HEK293 (cell line): Measurements from ENCODE around the gene INTS6.

Experiments
- CTCF ChIA-PET: fragments of 350-600 bp; formaldehyde crosslinking; extraction: SDS; loops from one replicate; lab custom pipeline; 2021; ENCODE audit warnings: antibody characterized with exemption; lab: Yijun Ruan, JAX
- POLR2A ChIA-PET: fragments of 300-600 bp; formaldehyde crosslinking; extraction: SDS; loops from one replicate; lab custom pipeline; 2020; ENCODE audit warnings: antibody characterized with exemption, inconsistent platforms; lab: Yijun Ruan, JAX
- H3K27ac ChIP-seq: fragments of 200-500 bp; sonication (Bioruptor generic); 2 replicates; pipeline ENCODE4 v1.5.1; 2014; ENCODE audit warnings: low read depth, low read length, control low read depth, inconsistent platforms; ENCODE audit errors: extremely low read depth
- H3K36me3 ChIP-seq, 2 experiments: fragments of 200-500 bp in 1 of 2; sonication (Bioruptor generic) in 1 of 2; 1 replicate in 1 of 2; 2 replicates in 1 of 2; pipeline ENCODE4 v1.5.1; 2014 to 2017; ENCODE audit warnings: inconsistent platforms in 2 of 2, low read length in 2 of 2; ENCODE audit not compliant: control insufficient read depth in 2 of 2, insufficient read depth in 1 of 2
- H3K4me1 ChIP-seq: fragments of 200-500 bp; sonication (Bioruptor generic); 2 replicates; pipeline ENCODE4 v1.5.1; 2014; ENCODE audit warnings: mild to moderate bottlenecking, low read length, inconsistent platforms; ENCODE audit not compliant: control insufficient read depth, insufficient read depth
- H3K4me3 ChIP-seq: 2 replicates; pipeline ENCODE4 v1.5.1; 2011; ENCODE audit warnings: low read depth, mild to moderate bottlenecking, control low read depth, low read length, moderate library complexity
- H3K9me3 ChIP-seq: fragments of 200-500 bp; sonication (Bioruptor generic); 2 replicates; pipeline ENCODE4 v1.5.1; 2014; ENCODE audit warnings: low read depth, low read length, inconsistent platforms; ENCODE audit not compliant: control insufficient read depth, insufficient read depth
- AEBP2 ChIP-seq: fragments of 450-650 bp; formaldehyde crosslinking; IDR thresholded peaks from 2 replicates; pipeline ENCODE4 v1.5.1; 2016; ENCODE audit warnings: missing biosample characterization, missing genetic modification characterization, borderline replicate concordance
- ATF2 ChIP-seq: fragments of 450-650 bp; formaldehyde crosslinking; IDR thresholded peaks from 2 replicates; pipeline ENCODE4 v1.5.1; 2016; ENCODE audit warnings: missing biosample characterization, missing genetic modification characterization, low read depth
- EGR2 ChIP-seq: fragments of 450-650 bp; formaldehyde crosslinking; IDR thresholded peaks from 2 replicates; pipeline ENCODE4 v1.5.1; 2016; ENCODE audit warnings: low read depth, missing biosample characterization, missing genetic modification characterization
- GFI1B ChIP-seq: fragments of 450-650 bp; formaldehyde crosslinking; IDR thresholded peaks from 2 replicates; pipeline ENCODE4 v1.5.1; 2016; ENCODE audit warnings: missing biosample characterization, missing genetic modification characterization
- ZBTB17 ChIP-seq: fragments of 450-650 bp; formaldehyde crosslinking; IDR thresholded peaks from 2 replicates; pipeline ENCODE4 v1.5.1; 2016; ENCODE audit warnings: missing biosample characterization, missing genetic modification characterization
- ZBTB8A ChIP-seq: fragments of 450-650 bp; formaldehyde crosslinking; IDR thresholded peaks from 2 replicates; pipeline ENCODE4 v1.5.1; 2016; ENCODE audit warnings: missing biosample characterization, missing genetic modification characterization
- ZEB2 ChIP-seq: fragments of 450-650 bp; formaldehyde crosslinking; IDR thresholded peaks from 2 replicates; pipeline ENCODE4 v1.5.1; 2016; ENCODE audit warnings: missing biosample characterization, missing genetic modification characterization
- ZFP3 ChIP-seq: fragments of 450-650 bp; formaldehyde crosslinking; IDR thresholded peaks from 2 replicates; pipeline ENCODE4 v1.5.1; 2016; ENCODE audit warnings: low read depth, missing biosample characterization, missing genetic modification characterization
- ZFP37 ChIP-seq: fragments of 450-650 bp; formaldehyde crosslinking; IDR thresholded peaks from 2 replicates; pipeline ENCODE4 v1.5.1; 2016; ENCODE audit warnings: missing biosample characterization, missing genetic modification characterization
- ZNF112 ChIP-seq: fragments of 450-650 bp; formaldehyde crosslinking; IDR thresholded peaks from 2 replicates; pipeline ENCODE4 v1.5.0; 2017; ENCODE audit warnings: missing biosample characterization, missing genetic modification characterization
- ZNF140 ChIP-seq: fragments of 450-650 bp; formaldehyde crosslinking; IDR thresholded peaks from 2 replicates; pipeline ENCODE4 v1.5.1; 2016; ENCODE audit warnings: missing biosample characterization, missing genetic modification characterization
- ZNF146 ChIP-seq: fragments of 450-650 bp; formaldehyde crosslinking; IDR thresholded peaks from 2 replicates; pipeline ENCODE4 v1.5.1; 2016; ENCODE audit warnings: missing biosample characterization, missing genetic modification characterization
- ZNF214 ChIP-seq: fragments of 450-650 bp; formaldehyde crosslinking; IDR thresholded peaks from 2 replicates; pipeline ENCODE4 v1.5.1; 2017; ENCODE audit warnings: missing biosample characterization, mild to moderate bottlenecking, missing genetic modification characterization, borderline replicate concordance
- ZNF280D ChIP-seq: fragments of 450-650 bp; formaldehyde crosslinking; IDR thresholded peaks from 2 replicates; pipeline ENCODE4 v1.5.1; 2016; ENCODE audit warnings: missing biosample characterization, missing genetic modification characterization
- ZNF302 ChIP-seq: fragments of 450-650 bp; formaldehyde crosslinking; IDR thresholded peaks from 2 replicates; pipeline ENCODE4 v1.5.1; 2016; ENCODE audit warnings: missing biosample characterization, missing genetic modification characterization, low read depth
- ZNF335 ChIP-seq: fragments of 450-650 bp; formaldehyde crosslinking; conservative IDR thresholded peaks from 2 replicates; pipeline ENCODE4 v1.5.1; 2016; ENCODE audit warnings: missing biosample characterization, missing genetic modification characterization
- ZNF341 ChIP-seq: fragments of 450-650 bp; formaldehyde crosslinking; IDR thresholded peaks from 2 replicates; pipeline ENCODE4; 2016; ENCODE audit warnings: low read depth, missing biosample characterization, missing genetic modification characterization
- ZNF362 ChIP-seq: fragments of 450-650 bp; formaldehyde crosslinking; IDR thresholded peaks from 2 replicates; pipeline ENCODE4 v1.5.1; 2016; ENCODE audit warnings: missing biosample characterization, missing genetic modification characterization
- ZNF404 ChIP-seq: fragments of 450-650 bp; formaldehyde crosslinking; IDR thresholded peaks from 2 replicates; pipeline ENCODE4 v1.5.1; 2017; ENCODE audit warnings: missing biosample characterization, missing genetic modification characterization
- ZNF426 ChIP-seq: fragments of 450-650 bp; formaldehyde crosslinking; IDR thresholded peaks from 2 replicates; pipeline ENCODE4 v1.5.1; 2017; ENCODE audit warnings: missing biosample characterization, missing genetic modification characterization, mild to moderate bottlenecking, inconsistent platforms, moderate library complexity
- ZNF548 ChIP-seq: fragments of 450-650 bp; formaldehyde crosslinking; IDR thresholded peaks from 2 replicates; pipeline ENCODE4 v1.5.1; 2016; ENCODE audit warnings: missing biosample characterization, missing genetic modification characterization
- ZNF558 ChIP-seq: fragments of 450-650 bp; formaldehyde crosslinking; IDR thresholded peaks from 2 replicates; pipeline ENCODE4 v1.5.1; 2016; ENCODE audit warnings: missing biosample characterization, missing genetic modification characterization
- ZNF610 ChIP-seq: fragments of 450-650 bp; formaldehyde crosslinking; IDR thresholded peaks from 2 replicates; pipeline ENCODE4 v1.5.1; 2016; ENCODE audit warnings: missing biosample characterization, missing genetic modification characterization, borderline replicate concordance
- ZNF621 ChIP-seq: fragments of 450-650 bp; formaldehyde crosslinking; IDR thresholded peaks from 2 replicates; pipeline ENCODE4 v1.5.1; 2017; ENCODE audit warnings: missing biosample characterization, missing genetic modification characterization
- ZNF626 ChIP-seq: fragments of 450-650 bp; sonication (Bioruptor Pico); formaldehyde crosslinking; IDR thresholded peaks from 2 replicates; pipeline ENCODE4 v1.5.1; 2018; ENCODE audit warnings: missing biosample characterization, missing genetic modification characterization, inconsistent platforms
- ZNF629 ChIP-seq: fragments of 450-650 bp; formaldehyde crosslinking; IDR thresholded peaks from 2 replicates; pipeline ENCODE4 v1.5.1; 2017; ENCODE audit warnings: missing biosample characterization, missing genetic modification characterization
- ZNF701 ChIP-seq: fragments of 450-650 bp; formaldehyde crosslinking; IDR thresholded peaks from 2 replicates; pipeline ENCODE4 v1.5.1; 2016; ENCODE audit warnings: missing biosample characterization, missing genetic modification characterization
- ZNF76 ChIP-seq: fragments of 450-650 bp; formaldehyde crosslinking; IDR thresholded peaks from 2 replicates; pipeline ENCODE4; 2016; ENCODE audit warnings: low read depth, missing biosample characterization, missing genetic modification characterization, borderline replicate concordance
- ZNF777 ChIP-seq: fragments of 450-650 bp; formaldehyde crosslinking; IDR thresholded peaks from 2 replicates; pipeline ENCODE4 v1.5.1; 2017; ENCODE audit warnings: missing biosample characterization, missing genetic modification characterization, borderline replicate concordance

Gene INTS6

GRCh38 chr13:51324714-51325420 lies 128.0 kb downstream of the INTS6 start:
- TF ChIP-seq ZNF610 (tag by site-specific recombination): no peak
- TF ChIP-seq ZNF548 (tag by site-specific recombination): no peak
- no peak for TF ChIP-seq ZNF701 (tag by site-specific recombination)
- TF ChIP-seq ZNF112: no peak
- TF ChIP-seq ATF2: no peak
- no peak for TF ChIP-seq GFI1B (tag by site-specific recombination)
- TF ChIP-seq ZNF626 (tag by site-specific recombination): no peak
- TF ChIP-seq ZEB2 (tag by site-specific recombination): no peak
- TF ChIP-seq ZNF302 (tag by site-specific recombination): no peak
- TF ChIP-seq ZNF777: no peak
- no peak for TF ChIP-seq ZNF629 (tag by site-specific recombination)
- no peak for TF ChIP-seq ZNF76 (tag by site-specific recombination)
- TF ChIP-seq ZNF404 (tag by site-specific recombination): no peak
- no peak for TF ChIP-seq ZFP37
- Histone ChIP-seq H3K27ac (no peak overlapping the region), H3K4me1 (no peaks in the 10 kb centered on the region), H3K9me3 (no peaks in the 10 kb centered on the region), H3K4me3 (no peak overlapping the region), H3K36me3 (no peaks in the 10 kb centered on the region)
- CTCF ChIA-PET: no interaction called here
- POLR2A ChIA-PET: no interaction called here

- ChIA-PET CTCF (no interaction called here), POLR2A (no interaction called here)
- Histone ChIP-seq H3K9me3 (no peaks in the 10 kb centered on the region), H3K27ac (no peak overlapping the region), H3K36me3 (no peaks in the 10 kb centered on the region), H3K4me3 (no peak overlapping the region), H3K4me1 (no peaks in the 10 kb centered on the region)
- TF ChIP-seq ZFP3 (tag by site-specific recombination) (no peak), ZNF558 (tag by site-specific recombination) (no peak), EGR2 (tag by site-specific recombination) (no peak), ZNF214 (no peak), ZNF362 (no peak), ZNF280D (tag by site-specific recombination) (no peak), AEBP2 (no peak), ZNF335 (tag by site-specific recombination) (no peak), ZNF146 (tag by site-specific recombination) (no peak), ZNF140 (tag by site-specific recombination) (no peak), ZNF621 (tag by site-specific recombination) (no peak), ZBTB8A (tag by site-specific recombination) (no peak), ZNF341 (tag by site-specific recombination) (no peak), ZNF426 (no peak), ZBTB17 (tag by site-specific recombination) (no peak)
Measured at GRCh38 chr13:51323824-51324511, 128.9 kb downstream of the INTS6 start.
